Measurements from ENCODE around the gene ZC3H14. TPM values are rescaled to one million over a fixed set of nuclear protein-coding genes. Genes with fewer than 3 reads are reported as not detected.
A peak's percentile ranks its signal among the peaks of the same experiment; 100 is the strongest.

The ZC3H14 gene
- polyA plus RNA-seq, 3 donors from 2014 or later: 28.3 to 48.4 (median 36.1) TPM

DNA sequence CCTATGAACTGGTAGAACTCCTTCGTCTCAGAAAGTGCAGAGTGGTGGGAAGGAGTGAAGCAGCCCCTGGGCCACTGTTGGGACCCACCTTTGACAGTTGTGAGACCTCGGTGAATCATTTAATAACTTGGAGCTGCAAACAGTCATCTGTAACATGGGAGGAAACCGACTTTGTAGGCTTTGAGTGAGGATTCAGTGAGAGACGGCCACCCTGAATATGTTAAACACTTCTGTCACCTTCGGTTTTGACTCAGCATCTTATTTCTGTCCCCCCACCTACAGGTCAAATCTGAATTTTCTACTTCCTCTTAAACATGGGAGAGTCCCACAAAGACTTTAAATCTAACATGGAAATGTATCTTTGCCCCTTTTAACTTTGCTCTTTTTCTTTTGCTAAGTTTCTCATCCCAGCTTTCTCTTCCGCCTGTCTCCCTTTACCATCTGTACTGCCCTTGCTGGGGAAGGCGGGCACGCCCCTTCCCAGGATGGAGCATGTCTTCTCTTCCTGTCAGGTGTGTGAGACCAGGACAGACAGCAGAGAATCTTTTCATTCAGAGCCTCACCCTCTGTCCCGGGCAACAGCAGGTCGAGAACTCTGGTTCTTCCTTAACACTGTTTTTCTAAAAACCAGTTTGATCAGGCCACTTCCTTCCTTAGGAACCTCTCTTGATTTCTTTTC, 37.1 kb downstream of the ZC3H14 start:
- DNase-seq: no peak
- H3K27ac Mint-ChIP-seq: peak overlapping the region in 3 of 6 donors; percentile 12 to 42 (median 19)
- no peaks in the 10 kb centered on the region for H3K9me3 Mint-ChIP-seq
- no peak overlapping the region for H3K4me3 Mint-ChIP-seq
- H3K4me1 Mint-ChIP-seq: peaks cover 2 to 16% of the 10 kb centered on the region in 2 donors
- no peaks in the 10 kb centered on the region for H3K27me3 Mint-ChIP-seq (ENCODE audit: low read depth in 3 of 3)
- peaks cover 46 to 78% (median 57%) of the 10 kb centered on the region in 3 donors for H3K36me3 Mint-ChIP-seq

GRCh38 chr14:88604212-88604611, 41.4 kb downstream of the ZC3H14 start:
- Mint-ChIP-seq H3K4me1 (peaks cover 6 to 16% of the 10 kb centered on the region in 2 donors), H3K4me3 (no peak overlapping the region), H3K9me3 (no peaks in the 10 kb centered on the region), H3K27ac (no peak overlapping the region), H3K27me3 (ENCODE audit: low read depth in 3 of 3) (no peaks in the 10 kb centered on the region), H3K36me3 (peaks cover 52 to 83% (median 53%) of the 10 kb centered on the region in 3 donors)
- DNase-seq: no peak

DNA sequence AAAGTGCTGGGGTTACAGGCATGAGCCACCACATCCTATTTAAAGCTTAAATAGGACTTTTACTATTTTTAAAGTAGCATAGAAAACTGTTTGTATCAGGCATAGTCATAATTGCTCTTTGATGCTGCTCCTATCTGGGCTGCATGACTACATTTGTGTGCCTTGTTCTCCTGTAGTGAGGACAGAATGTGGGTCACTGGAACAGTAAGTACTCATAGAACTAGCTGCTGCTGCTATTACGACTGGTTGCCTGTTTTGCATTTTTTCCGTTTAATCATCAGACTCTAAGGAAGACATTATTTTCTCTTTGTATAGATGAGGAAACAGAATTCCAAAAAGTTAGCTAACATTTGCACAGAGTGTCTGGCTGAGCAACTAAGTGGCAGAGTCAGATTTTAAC, 42.8 kb downstream of the ZC3H14 start:
- no peaks in the 10 kb centered on the region for H3K27me3 Mint-ChIP-seq (ENCODE audit: low read depth in 3 of 3)
- H3K9me3 Mint-ChIP-seq: no peaks in the 10 kb centered on the region
- H3K27ac Mint-ChIP-seq: no peak overlapping the region
- H3K4me1 Mint-ChIP-seq: peaks cover 5 to 6% of the 10 kb centered on the region in 2 donors
- no peak for DNase-seq
- peaks cover 48 to 85% (median 53%) of the 10 kb centered on the region in 3 donors for H3K36me3 Mint-ChIP-seq
- H3K4me3 Mint-ChIP-seq: no peak overlapping the region

- Mint-ChIP-seq H3K4me3 (no peak overlapping the region), H3K4me1 (peaks cover 8 to 11% of the 10 kb centered on the region in 2 donors)
Measured at GRCh38 chr14:88607829-88608228, 45.0 kb downstream of the ZC3H14 start.

GRCh38 chr14:88611878-88612277, 49.0 kb downstream of the ZC3H14 start:
- no peaks in the 10 kb centered on the region for H3K9me3 Mint-ChIP-seq
- H3K36me3 Mint-ChIP-seq: peaks cover 36 to 63% (median 36%) of the 10 kb centered on the region in 3 donors
- H3K27me3 Mint-ChIP-seq (ENCODE audit: low read depth in 3 of 3): peaks cover 0 to 3% (median 0%) of the 10 kb centered on the region in 3 donors
- H3K4me3 Mint-ChIP-seq: no peak overlapping the region
- H3K4me1 Mint-ChIP-seq: peaks cover 11 to 19% of the 10 kb centered on the region in 2 donors
- DNase-seq: no peak
- peak overlapping the region in 3 of 6 donors; percentile 1 to 62 (median 32) for H3K27ac Mint-ChIP-seq

More at GRCh38 chr14:88607829-88608228, 45.0 kb downstream of the ZC3H14 start:
- H3K9me3 Mint-ChIP-seq: no peaks in the 10 kb centered on the region
- DNase-seq: no peak
- H3K36me3 Mint-ChIP-seq: peaks cover 46 to 85% (median 58%) of the 10 kb centered on the region in 3 donors
- peak overlapping the region in 1 of 6 donors; percentile 28 for H3K27ac Mint-ChIP-seq
- H3K27me3 Mint-ChIP-seq (ENCODE audit: low read depth in 3 of 3): no peaks in the 10 kb centered on the region

GRCh38 chr14:88612981-88613380, 50.1 kb downstream of the ZC3H14 start:
- H3K9me3 Mint-ChIP-seq: no peaks in the 10 kb centered on the region
- peaks cover 0 to 3% (median 0%) of the 10 kb centered on the region in 3 donors for H3K27me3 Mint-ChIP-seq (ENCODE audit: low read depth in 3 of 3)
- peaks cover 30 to 52% (median 32%) of the 10 kb centered on the region in 3 donors for H3K36me3 Mint-ChIP-seq
- peaks cover 8 to 19% of the 10 kb centered on the region in 2 donors for H3K4me1 Mint-ChIP-seq
- no peak for DNase-seq
- no peak overlapping the region for H3K4me3 Mint-ChIP-seq
- peak overlapping the region in 2 of 6 donors; percentile 10 to 66 for H3K27ac Mint-ChIP-seq

- Mint-ChIP-seq H3K27ac (peak overlapping the region in 2 of 6 donors; percentile 59 to 66), H3K36me3 (peaks cover 28 to 46% (median 32%) of the 10 kb centered on the region in 3 donors), H3K27me3 (ENCODE audit: low read depth in 3 of 3) (peaks cover 0 to 3% (median 0%) of the 10 kb centered on the region in 3 donors), H3K4me3 (peak overlapping the region in 1 of 5 donors; percentile 17), H3K4me1 (peaks cover 7 to 19% of the 10 kb centered on the region in 2 donors), H3K9me3 (no peaks in the 10 kb centered on the region)
- peak in 2 of 3 donors; percentile 4 to 14 for DNase-seq
Measured at GRCh38 chr14:88613552-88614010, 50.7 kb downstream of the ZC3H14 start.

DNA sequence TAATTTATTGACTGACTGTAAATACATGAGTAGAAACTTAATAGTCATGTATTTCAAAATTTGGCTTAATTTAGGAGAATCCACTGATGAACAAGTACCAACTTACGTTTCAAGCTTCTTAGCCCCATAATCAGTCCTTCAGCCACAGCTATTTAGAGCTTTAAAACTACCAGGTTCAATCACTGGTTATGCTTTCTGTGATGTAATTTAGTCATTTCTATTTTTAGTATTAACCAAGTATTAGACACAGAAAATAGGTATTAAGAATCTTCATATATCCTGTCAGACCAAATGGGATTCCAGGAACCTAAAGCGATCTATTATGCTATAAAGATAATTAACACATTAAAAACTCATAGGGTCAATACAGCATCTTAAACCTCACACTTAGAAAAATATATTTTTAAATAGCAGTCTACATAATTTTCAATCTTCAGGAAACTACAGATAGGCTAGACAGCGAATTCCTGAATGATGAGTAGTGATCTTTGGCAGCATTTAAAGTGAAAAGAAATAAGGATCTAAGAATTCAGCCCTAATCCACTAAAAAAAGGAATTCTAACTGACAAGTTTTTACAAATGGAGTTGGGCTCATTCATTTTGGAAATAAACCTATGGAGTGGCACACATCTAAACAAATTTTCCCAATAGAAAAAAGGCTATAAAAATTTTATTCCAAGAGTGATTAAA, 51.5 kb downstream of the ZC3H14 start:
- no peak overlapping the region for H3K4me3 Mint-ChIP-seq
- H3K4me1 Mint-ChIP-seq: peaks cover 7 to 19% of the 10 kb centered on the region in 2 donors
- H3K27me3 Mint-ChIP-seq (ENCODE audit: low read depth in 3 of 3): peaks cover 0 to 3% (median 0%) of the 10 kb centered on the region in 3 donors
- H3K27ac Mint-ChIP-seq: no peak overlapping the region
- H3K9me3 Mint-ChIP-seq: no peaks in the 10 kb centered on the region
- H3K36me3 Mint-ChIP-seq: peaks cover 22 to 39% (median 26%) of the 10 kb centered on the region in 3 donors
- DNase-seq: no peak

GRCh38 chr14:88616697-88617096, 53.9 kb downstream of the ZC3H14 start:
- no peaks in the 10 kb centered on the region for H3K9me3 Mint-ChIP-seq
- no peak overlapping the region for H3K4me3 Mint-ChIP-seq
- H3K27me3 Mint-ChIP-seq (ENCODE audit: low read depth in 3 of 3): peaks cover 0 to 3% (median 0%) of the 10 kb centered on the region in 3 donors
- no peak for DNase-seq
- peaks cover 7 to 16% of the 10 kb centered on the region in 2 donors for H3K4me1 Mint-ChIP-seq
- H3K27ac Mint-ChIP-seq: peak overlapping the region in 1 of 6 donors; percentile 7
- H3K36me3 Mint-ChIP-seq: peaks cover 7 to 16% (median 9%) of the 10 kb centered on the region in 3 donors

DNA sequence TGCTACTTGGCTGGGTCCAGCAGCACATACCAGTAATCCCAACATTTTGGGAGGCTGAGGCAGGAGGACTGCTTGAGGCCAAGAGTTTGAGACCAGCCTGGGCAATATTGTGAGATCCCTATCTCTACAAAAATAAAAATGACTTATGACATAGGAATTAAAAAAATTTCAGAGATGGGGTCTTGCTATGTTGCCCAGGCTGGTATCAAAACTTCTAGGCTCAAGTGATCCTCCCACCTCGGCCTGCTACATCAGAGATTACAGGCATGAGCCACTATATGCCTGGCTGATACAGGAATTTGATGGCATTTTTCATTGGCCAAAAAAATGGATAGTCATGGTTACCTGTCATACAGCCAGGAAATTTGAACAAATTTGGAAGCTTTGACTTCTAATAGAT, 54.6 kb downstream of the ZC3H14 start:
- H3K27ac Mint-ChIP-seq: no peak overlapping the region
- no peak overlapping the region for H3K4me3 Mint-ChIP-seq
- H3K36me3 Mint-ChIP-seq: peaks cover 3 to 11% (median 9%) of the 10 kb centered on the region in 3 donors
- peaks cover 0 to 4% (median 0%) of the 10 kb centered on the region in 3 donors for H3K27me3 Mint-ChIP-seq (ENCODE audit: low read depth in 3 of 3)
- H3K9me3 Mint-ChIP-seq: no peaks in the 10 kb centered on the region
- peaks cover 5 to 11% of the 10 kb centered on the region in 2 donors for H3K4me1 Mint-ChIP-seq
- no peak for DNase-seq

DNA sequence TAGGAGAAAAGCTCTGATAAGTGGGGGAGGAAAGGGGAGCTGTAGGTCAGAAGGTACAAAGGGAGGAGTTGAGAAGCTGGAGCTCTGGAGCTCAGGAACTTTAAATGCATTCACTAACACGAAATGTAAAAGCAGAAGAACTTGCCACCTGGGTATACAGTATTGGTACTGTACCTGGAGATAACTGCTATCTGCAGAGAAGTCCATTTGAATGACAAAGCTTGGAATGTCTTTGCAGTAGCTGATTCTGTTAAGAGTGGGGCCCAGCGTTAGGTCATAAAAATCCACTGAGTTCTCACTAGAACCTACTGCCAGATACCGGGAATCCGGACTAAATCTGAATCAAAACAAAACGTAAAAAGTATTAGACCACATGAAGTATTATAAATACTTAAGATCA, 55.6 kb downstream of the ZC3H14 start:
- H3K9me3 Mint-ChIP-seq: no peaks in the 10 kb centered on the region
- no peak overlapping the region for H3K4me3 Mint-ChIP-seq
- peaks cover 3 to 9% (median 6%) of the 10 kb centered on the region in 3 donors for H3K36me3 Mint-ChIP-seq
- peaks cover 0 to 3% (median 0%) of the 10 kb centered on the region in 3 donors for H3K27me3 Mint-ChIP-seq (ENCODE audit: low read depth in 3 of 3)
- peaks cover 1 to 3% of the 10 kb centered on the region in 2 donors for H3K4me1 Mint-ChIP-seq
- H3K27ac Mint-ChIP-seq: peak overlapping the region in 1 of 6 donors; percentile 19
- DNase-seq: no peak

DNA sequence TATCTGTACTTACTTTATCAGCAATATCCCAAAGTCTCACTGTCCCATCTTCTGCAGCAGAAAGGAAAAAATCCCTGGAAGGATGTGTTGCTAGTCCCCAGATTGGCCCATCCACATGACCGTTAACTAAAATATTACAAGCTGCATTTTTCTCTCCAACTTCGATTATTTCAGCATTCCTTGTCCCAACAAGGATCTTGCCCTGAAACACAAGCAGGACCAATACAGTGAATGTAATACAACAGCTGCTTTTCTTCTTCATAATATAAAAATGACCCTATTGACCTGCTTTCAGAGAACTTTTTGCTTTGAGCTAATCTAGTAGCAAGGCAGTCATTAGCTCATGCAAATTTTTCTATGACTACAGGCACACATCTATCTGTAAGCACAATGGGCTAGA, 58.3 kb downstream of the ZC3H14 start:
- H3K4me1 Mint-ChIP-seq: no peaks in the 10 kb centered on the region
- DNase-seq: no peak
- H3K9me3 Mint-ChIP-seq: no peaks in the 10 kb centered on the region
- peaks cover 3 to 9% (median 7%) of the 10 kb centered on the region in 3 donors for H3K36me3 Mint-ChIP-seq
- no peak overlapping the region for H3K27ac Mint-ChIP-seq
- no peak overlapping the region for H3K4me3 Mint-ChIP-seq
- peaks cover 0 to 2% (median 0%) of the 10 kb centered on the region in 3 donors for H3K27me3 Mint-ChIP-seq (ENCODE audit: low read depth in 3 of 3)

GRCh38 chr14:88625671-88626070, 62.8 kb downstream of the ZC3H14 start:
- Mint-ChIP-seq H3K4me1 (no peaks in the 10 kb centered on the region), H3K27me3 (ENCODE audit: low read depth in 3 of 3) (peaks cover 0 to 2% (median 0%) of the 10 kb centered on the region in 3 donors), H3K27ac (no peak overlapping the region), H3K9me3 (no peaks in the 10 kb centered on the region), H3K36me3 (peaks cover 0 to 10% (median 0%) of the 10 kb centered on the region in 3 donors), H3K4me3 (no peak overlapping the region)
- DNase-seq: no peak

GRCh38 chr14:88628033-88628432, 65.2 kb downstream of the ZC3H14 start:
- no peaks in the 10 kb centered on the region for H3K9me3 Mint-ChIP-seq
- DNase-seq: no peak
- H3K27ac Mint-ChIP-seq: no peak overlapping the region
- H3K4me3 Mint-ChIP-seq: no peak overlapping the region
- no peaks in the 10 kb centered on the region for H3K4me1 Mint-ChIP-seq
- H3K36me3 Mint-ChIP-seq: peaks cover 0 to 10% (median 7%) of the 10 kb centered on the region in 3 donors
- H3K27me3 Mint-ChIP-seq (ENCODE audit: low read depth in 3 of 3): peaks cover 0 to 2% (median 0%) of the 10 kb centered on the region in 3 donors
